NCI-H510A treated with DMSO at 0.1 percent for 48 hours (cell line): ENCODE measurements around the gene SLCO2A1.
"Not testable (repeated sequence)": the region's sequence is repeated elsewhere in the genome, so short reads cannot be mapped to it uniquely, and the experiment has no call there.

Experiments used
- DNase-seq: peaks from one replicate; lab custom pipeline; 2025; lab: John Stamatoyannopoulos, UW

Gene SLCO2A1

DNA sequence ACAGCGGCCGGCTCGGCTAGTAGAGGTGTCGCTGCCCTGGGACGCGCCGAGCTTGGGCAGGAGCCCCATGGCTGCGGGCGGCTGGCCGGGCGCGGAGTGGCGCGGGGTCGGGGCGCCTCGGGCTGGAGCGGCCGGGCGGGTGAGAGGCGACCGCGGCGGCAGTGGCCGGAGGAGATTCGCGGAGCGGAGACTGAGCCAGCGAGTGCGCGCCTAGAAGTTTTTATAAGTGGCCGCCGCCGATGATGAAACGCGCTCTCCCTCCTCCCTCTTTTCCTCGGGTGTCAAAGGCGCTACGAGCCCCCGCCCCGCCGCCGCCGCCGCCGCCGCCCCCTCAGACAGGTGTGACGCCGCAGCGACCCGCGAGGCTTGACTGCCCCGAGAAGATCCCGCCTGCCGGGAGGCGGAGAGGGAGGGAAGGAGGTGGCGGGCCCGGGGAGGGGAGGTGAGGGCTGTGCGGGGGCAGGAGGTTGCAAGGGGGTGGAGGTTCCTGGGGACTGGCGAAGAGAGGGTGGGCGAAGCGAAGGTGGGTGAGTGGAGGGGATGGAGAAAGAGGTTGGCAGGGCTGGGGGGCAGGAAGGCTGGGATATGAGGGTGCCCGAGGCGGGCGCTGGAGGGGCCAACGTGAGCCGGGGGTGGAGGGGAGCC lies at the start of gene SLCO2A1:
Gene SLCO2A1, minus strand, starts transcription at position 192 of the 645 bp plus-strand sequence. Its CDS starts 123 bp downstream, at position 69.
- peak; percentile 18 for DNase-seq

DNA sequence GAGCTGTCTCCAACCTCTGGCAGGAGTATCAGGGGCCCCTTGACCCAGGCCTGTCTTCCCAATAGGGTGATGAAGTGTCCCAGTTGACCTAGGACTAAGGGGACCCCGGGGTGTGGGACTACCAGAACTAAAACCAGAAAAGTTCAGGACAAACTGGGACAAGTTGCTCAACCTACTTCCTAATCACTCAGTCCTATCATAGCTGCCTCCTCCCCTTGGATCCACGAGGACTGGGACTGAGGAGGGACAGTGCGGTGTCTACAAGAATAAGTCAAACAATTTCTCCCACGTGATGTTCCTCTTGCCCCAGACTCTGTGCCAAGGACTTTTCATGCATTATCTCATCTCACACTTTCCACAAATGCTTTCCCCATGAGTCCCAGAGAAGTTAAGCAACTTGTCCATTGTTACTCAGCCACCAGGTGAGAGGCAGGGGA lies 49.4 kb upstream of the SLCO2A1 start:
- no peak for DNase-seq

DNA sequence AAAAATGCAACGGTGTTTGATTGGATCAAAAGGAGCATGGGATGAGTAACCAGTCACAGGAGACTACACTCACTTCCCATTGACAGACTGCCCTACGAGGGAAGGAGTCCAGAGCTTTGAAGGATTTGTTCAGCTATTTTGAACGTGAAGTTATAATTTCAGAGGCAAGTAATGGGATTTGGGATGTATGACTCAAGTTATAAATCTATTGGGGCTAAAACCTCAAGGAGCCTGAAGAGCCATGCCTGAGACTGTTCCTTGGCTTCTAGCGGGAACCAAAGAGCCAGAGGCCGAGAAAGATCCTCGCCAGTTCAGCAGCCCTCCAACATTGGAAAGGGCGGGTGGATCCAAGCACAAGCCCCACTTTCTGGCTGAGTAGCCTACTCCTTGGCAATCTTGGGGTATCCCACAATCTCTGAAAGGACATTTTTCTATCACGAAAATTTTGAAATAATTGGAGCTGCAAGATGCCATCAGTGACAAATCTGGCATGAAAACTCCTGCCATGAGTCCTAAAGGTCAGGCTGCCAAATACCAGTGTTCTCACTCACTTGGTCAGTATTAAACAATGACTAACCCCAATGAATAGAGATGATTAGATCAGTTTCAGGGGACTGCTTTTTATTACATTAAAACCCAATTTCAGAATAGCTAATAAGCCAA lies 48.6 kb upstream of the SLCO2A1 start:
- no peak for DNase-seq

DNA sequence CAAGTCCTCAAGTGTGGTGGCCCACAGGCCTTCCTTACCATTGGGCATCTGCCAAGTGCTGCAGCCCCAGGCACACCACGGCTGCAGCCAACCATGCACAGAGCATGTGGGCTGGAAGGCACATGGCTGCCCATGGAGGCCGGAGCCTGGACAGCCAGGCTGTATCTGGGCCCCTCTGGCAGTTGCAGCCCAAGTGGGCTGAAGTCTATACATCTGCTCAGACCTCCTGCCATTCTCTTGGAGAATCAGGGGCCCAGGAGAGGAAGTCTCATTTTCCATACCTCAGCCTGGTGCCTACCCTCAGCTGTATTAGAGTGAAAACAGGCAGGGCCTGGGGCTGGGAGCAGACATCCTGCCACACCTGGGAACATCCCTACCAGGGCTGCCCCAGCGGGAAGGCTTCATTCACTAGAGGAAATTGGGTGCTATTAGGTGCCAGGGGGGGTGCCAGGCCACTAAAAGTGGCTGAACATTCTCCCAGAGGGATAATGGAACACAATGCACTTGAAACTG lies 48.0 kb upstream of the SLCO2A1 start:
- DNase-seq, result no peak

DNA sequence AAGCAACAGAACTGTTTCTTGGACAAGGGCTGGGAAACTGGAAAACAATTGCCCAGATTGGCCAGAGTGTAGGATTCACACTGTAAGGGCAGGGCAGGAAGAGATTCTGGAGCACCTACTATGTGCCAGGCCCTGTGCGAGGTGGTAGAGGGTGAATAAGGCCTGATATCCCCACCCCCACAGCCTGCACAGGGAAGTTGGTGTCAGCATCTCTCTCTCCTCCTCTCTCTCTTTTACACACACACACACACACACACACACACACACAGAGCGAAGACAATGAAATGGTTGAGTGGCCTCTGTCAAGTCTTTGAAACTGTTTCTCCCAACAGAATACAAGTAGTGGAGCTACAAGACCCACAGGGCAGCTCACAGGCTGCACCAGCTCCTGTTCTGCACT lies 47.1 kb upstream of the SLCO2A1 start:
- no peak for DNase-seq

DNA sequence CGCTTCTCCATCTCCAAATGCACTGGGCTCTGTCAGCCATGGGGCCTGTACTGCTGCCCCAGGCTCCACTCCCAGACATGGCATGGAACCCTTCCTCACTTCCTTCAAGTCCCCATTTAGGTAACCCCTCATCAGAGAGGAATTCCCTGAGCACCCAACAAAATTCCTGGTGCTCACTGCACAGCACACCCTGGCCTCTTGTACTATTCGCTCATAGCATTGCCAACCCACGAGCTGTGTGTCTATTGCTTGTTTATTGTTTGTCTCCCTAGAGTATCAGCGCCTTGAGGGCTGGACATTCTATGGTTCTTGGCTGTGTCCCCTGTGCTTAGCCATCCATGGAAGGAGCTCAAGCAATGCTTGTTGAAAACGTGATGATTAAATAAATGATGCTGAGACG lies 46.1 kb upstream of the SLCO2A1 start:
- no peak for DNase-seq

DNA sequence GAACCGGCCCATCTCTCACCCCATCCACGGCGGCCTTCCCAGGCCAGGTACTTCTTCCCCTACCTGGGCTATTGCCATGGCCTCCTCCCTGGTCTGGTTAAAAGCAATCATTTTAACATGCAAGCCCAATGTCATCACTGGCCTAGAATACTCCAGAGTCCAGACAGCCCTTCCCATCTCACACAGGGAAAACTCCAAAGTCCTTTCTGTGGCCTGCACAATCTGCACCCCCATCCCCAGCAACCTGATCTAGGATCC lies 45.8 kb upstream of the SLCO2A1 start:
- no peak for DNase-seq

DNA sequence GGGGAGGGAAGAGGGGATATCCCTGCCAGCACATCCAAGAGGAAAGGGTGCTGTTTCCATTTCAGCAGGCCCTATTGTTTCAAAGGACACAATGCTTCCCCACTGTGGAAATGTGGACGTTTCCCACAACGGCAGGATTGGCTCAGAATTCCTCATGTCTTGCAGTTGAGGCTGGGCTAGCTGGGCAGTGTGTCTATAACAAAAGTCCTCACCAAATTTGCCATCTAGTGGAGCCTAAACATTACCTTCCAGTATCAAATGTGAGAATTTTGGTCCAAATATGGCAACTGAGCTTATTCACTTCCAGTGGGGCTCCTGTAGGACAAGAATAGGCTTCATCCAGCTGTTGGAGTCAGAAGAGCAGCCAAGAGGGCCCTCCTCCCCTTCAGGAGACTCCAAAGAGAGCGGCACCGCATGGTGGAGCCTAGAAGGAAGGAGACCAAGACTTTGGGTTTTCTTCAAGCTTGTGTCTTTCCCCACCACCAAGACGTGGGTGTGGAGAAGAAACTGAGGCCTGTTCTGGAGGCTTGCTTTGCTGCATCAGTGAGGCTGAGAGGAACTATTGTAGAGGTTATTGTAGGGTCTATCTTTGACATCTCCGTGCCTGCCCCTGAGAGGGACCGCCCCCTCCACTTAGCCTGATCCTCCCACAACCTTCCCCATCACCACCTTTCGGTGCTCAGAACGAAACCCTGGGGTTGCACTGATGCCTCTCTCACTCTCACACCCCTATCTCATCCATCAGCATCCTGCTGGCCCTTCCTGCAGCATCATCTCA lies 45.3 kb upstream of the SLCO2A1 start:
- DNase-seq, result no peak

DNA sequence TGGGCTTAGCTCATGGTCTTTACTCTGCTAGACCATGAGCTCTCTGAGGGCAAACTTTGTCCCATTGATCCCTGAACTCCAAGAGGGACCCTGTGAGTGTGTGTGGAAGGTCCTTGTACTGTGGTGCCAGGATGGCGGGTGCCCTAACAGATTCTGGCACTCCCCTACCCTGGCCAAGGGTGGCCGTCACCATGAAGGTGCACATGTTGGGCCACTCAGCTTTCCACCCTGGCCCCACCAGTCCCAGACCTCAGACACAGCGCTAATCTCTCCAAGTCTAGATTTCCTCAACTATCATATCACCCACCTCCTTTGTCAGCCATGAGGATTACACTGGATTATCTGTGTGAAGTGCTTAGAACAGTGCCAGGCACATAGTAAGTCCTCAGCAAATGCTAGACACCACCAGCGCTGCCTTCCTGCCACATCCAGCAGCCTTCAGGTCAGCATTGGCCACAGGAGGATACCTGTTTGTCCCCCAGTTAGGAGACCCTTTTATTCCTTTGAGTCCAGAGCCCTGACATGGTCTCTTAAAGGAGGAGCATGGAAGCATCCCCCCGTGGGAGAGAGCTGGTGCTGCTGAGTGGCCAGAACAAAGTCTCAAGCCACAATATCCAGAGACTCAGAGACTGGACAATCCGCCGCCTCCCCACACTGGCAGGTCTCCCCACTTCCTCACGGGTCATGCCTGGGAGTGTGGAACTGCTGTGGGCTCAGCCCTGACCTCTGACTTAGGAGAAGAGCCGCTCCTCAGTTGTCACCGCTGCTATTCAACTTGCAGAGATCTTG lies 44.5 kb upstream of the SLCO2A1 start:
- no peak for DNase-seq

DNA sequence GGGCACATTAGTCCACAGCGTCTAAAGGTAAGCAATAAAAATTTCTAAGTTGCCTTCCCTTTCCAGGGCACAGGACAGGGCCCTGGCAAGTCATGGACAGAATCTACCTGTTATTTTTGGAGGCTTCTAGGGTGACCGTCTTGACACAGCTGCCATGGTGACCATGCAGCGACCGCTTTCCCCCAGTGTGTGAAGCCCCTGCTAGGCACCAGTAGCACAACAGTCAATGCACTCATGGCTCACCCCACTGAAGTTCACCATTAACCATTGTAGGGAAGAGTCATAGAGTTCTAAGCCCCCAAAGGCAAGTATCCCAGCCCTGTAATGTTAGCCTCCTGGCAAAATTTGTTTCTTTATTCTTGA lies 43.8 kb upstream of the SLCO2A1 start:
- no peak for DNase-seq

DNA sequence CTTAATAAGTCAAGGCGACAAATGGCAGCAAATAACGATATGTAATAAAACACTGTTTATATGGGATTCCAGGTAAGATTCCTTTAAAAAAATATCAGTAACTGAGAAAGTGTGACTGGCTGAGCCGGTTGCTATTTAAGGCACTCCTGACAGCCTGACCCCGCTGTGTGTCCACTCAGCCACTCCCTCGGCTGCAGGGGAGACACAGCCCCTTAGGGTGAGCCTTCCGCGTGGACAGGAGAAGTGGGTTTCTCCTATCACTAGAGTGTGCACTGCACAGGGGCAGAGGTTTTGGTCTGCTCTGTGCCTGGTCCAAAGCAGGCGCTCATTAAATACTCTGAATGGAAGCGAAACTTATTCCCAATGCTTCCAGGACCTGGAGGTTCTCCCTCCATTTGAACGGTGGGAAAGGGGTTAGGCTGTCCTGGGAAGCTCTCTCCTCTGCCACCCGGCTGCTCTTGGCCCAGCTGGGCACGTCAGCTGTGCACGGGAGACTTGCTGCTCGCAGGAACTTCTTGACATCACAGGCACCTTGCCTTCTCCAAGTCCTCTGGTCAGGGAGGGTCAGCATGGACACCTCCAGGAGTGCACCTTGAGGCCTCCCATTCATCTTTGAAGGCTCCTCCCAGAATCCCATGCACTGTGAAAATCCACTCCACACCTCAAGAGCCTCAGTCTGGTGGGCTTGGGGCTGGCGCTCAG lies 43.3 kb upstream of the SLCO2A1 start:
- DNase-seq, result no peak

DNA sequence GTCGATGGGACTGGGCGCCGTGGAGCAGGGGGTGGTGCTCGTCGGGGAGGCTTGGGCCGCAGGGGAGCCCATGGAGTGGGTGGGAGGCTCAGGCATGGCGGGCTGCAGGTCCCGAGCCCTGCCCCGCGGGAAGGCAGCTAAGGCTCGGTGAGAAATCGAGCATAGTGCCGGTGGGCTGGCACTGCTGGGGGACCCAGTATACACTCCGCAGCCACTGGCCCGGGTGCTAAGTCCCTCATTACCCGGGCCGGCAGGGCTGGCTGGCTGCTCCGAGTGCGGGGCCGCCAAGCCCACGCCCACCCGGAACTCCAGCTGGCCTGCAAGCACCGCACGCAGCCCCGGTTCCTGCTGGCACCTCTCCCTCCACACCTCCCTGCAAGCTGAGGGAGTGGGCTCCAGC lies 40.6 kb upstream of the SLCO2A1 start:
- DNase-seq, result not testable (repeated sequence)

DNA sequence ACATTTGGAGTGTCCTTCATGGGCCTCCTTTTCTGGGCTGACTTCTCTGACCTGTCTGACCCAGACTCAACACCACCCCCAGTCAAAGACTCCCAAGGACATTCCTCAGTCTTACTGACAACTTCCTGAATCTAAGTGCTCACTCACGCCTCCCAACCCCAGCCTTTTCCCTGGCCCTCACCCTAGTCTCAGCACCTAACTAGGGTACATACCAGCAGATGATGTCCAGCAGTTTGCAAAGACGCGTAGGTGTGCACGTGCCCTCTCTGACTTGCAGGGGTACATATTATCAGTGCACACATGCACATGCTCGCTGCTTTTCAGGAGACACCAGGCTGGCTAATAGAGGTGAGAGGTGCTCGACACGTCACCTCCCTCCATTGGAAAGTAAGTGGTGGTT lies 38.7 kb upstream of the SLCO2A1 start:
- no peak for DNase-seq

DNA sequence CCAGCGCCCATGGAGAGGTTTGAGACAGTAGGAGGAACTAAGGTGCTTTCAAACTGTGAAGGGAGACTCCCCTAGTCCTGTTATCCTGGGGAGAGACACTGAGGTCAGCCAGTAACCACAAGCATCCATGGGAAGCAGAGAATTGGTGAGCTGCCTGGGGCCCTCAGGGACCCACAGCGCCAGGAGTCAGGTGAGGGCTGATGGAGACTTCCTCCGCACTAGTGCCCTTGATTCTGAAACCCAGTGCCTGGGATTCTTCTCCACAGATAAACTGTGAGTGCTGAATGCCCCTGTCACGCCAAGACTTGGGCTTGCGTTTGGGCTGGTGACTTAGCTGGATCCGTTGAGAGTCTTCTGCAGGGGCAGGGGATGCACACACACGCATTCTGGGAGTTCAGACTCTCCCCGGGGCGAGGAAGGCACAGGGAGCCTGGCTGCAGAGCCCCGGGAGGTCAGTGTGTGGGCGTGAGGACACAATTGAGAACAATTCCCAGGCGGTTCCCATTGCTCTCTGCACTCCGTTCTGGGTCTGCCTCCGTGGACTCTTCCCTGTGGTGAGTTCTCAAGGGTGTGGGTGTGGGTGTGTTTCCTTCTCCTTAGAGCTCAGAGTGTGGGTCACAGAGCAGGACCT lies 37.9 kb upstream of the SLCO2A1 start:
- DNase-seq, result no peak

DNA sequence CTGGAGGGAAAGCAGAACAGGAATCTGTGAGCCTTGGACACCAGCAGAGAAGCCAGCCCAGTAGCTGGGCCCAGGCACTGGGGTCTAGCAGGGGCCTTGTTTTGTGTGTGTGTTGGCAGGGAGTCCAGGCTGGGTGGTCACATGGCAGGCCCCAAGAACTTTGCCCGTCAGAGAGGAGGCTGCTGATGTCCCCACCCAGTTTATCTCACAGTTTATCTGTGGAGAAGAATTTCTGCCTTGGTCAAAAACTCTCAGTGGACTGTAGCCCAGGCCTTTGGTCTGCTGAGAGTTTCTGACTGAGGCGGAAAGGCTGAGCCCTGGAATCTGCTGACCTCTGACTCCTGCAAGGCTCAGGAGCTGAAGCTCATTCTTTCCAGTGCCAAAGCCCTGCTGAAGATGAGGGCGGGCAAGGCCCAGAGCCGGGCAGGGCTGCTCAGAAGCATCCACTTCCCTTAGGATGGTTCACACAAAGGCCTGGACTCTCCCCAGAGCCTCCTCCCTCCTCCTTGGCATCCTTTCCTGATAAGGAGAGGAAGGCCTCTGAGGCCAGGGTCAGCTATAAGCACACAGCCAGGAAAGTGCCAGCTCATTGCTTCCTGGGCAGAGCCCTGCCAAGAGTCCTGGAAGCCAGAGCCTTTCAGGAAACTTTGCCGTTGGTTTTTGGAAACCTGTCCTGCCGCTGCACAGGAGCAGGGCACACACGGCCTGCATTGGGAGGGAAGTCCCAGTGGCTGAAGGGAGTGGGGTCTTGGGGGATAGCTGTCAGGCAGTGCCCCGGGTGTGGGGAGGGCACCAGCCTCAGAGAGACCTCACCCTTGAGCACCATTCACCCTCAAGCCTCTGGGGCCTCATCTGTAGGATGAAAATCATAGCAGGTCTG lies 37.2 kb upstream of the SLCO2A1 start:
- no peak for DNase-seq

DNA sequence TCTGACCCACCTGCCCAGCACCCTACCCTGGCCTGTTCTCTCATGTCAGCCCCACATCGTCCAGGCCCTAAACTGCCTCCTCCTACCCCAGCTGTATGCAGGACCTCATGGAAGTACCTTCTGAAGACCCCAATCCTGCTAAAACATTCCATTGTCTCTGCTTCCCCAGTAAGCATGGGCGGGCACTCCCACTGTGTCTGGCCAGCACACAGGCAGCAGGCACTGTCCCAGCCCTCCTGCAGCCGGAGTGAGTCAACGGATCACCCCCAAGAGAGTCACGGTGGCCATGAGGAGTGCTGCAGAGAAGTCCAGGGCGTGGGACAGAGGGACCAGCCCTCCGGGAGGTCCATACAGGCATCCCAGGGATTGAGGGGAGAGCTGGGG lies 36.4 kb upstream of the SLCO2A1 start:
- DNase-seq, result no peak

DNA sequence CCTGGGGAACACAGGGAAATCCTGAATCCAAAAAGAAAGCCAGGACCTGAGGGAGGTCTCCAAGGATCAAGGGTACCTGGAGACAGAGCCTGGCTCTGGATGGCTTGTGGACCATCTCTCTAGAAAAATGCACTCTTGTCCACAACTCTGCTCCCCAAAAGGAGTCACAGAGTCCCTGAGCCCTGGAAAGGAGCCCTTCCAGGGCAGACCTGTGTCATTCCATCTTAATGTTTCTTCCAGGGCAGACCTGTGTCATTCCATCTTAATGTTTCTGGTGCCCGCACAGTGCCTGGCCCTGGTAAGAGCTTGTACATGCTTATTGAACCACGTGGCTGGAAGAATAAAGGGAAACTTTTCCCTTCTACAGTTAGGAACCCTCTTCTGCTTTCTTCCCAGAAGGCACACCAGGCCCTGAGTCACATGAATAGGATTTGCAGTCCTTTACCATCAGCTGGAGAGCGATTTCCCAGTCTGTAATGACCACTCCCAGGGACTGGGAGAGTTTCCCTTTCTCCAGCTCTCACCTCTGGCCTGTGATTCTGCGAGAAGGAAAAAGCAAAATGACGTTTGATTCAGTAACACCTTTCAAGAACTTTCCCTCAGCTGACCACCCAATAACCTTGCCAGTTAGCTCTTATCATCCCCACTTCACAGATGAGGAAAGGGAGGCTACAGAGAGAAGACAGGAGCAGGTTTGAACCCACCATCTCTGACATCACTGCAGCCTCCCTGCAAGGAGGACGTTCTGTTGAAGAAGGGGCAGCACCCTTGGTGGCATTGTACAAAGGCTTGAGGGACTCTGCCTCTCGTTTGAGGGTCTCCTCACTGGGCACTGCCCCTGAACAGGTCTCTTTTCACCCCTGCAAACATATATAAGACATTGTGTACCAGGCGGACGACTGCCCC lies 35.8 kb upstream of the SLCO2A1 start:
- DNase-seq, result no peak

DNA sequence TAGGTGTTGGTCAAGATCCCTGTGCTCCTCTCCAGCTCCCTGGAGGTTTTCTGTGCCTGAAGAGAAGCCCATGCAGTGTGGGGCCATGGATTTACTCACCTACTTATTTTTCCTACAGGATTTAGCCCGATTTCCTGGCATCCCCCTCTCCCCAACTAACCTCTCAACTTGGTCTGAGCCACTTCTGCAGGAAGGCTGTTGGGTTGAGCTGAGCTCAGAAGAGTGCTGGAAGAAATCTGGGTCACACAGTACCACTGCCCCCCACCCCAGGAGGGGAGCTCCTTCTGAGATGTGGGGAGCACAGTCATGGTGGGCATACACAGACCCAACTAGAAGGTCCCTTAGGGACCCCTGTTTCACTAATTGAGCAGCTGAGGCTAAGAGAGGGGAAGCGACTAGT lies 34.4 kb upstream of the SLCO2A1 start:
- DNase-seq, result no peak

DNA sequence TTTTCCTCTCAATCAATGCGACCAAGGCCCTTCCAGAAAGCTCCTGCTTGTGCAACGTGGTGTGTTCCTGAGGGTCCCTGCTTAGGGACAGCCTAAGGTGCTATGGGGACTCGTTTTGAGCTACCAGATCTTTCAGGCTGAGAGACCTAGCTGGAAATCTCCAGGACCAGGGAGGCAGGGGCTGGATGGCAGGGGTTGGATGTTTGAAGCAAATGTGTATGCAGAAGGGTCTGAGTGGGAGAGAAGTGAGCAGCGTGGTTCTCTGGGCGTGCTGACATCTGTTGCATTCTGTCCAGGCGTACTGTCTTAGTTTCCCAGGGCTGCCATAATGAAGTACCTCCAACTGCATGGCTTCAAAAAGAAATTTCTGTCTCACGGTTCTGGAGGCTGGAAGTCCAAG lies 31.7 kb upstream of the SLCO2A1 start:
- no peak for DNase-seq
